Nephron progenitor cell (in vitro differentiated cells): ENCODE measurements around the gene GBP3.

Experiments used
- DNase-seq: peaks from one replicate; pipeline ENCODE4 v3.0.0; 2021
- H3K27ac Mint-ChIP-seq: 2 replicates; pipeline ENCODE4 v1.8.0; 2021; ENCODE audit warnings: mild to moderate bottlenecking, moderate library complexity, mixed read lengths
- H3K27me3 Mint-ChIP-seq: 2 replicates; pipeline ENCODE4 v1.8.0; 2021; ENCODE audit warnings: mild to moderate bottlenecking, low read depth, mixed read lengths; ENCODE audit not compliant: poor library complexity
- H3K36me3 Mint-ChIP-seq: 2 replicates; pipeline ENCODE4 v1.8.0; 2021; ENCODE audit warnings: low read depth, mixed read lengths
- H3K4me1 Mint-ChIP-seq: 2 replicates; pipeline ENCODE4 v1.8.0; 2021; ENCODE audit warnings: mixed read lengths
- H3K4me3 Mint-ChIP-seq: 2 replicates; pipeline ENCODE4 v1.8.0; 2021; ENCODE audit warnings: mild to moderate bottlenecking, moderate library complexity, mixed read lengths
- H3K9me3 Mint-ChIP-seq: 2 replicates; pipeline ENCODE4 v1.8.0; 2021; ENCODE audit warnings: mild to moderate bottlenecking, moderate library complexity, mixed read lengths
- CTCF ChIP-seq: fragments of 200-600 bp; sonication (generic); IDR thresholded peaks from 2 replicates; pipeline ENCODE4 v1.5.0; 2021; ENCODE audit warnings: antibody characterized with exemption

The GBP3 gene

GRCh38 chr1:88961647-88962275 is 60.9 kb downstream of the GBP3 start:
- TF ChIP-seq CTCF, result no peak
- H3K9me3 Mint-ChIP-seq, result no peaks in the 10 kb centered on the region
- H3K27ac Mint-ChIP-seq, result no peak overlapping the region
- no peak for DNase-seq
- peaks cover 66% of the 10 kb centered on the region for H3K36me3 Mint-ChIP-seq
- H3K4me3 Mint-ChIP-seq, result no peak overlapping the region
- H3K4me1 Mint-ChIP-seq, result no peaks in the 10 kb centered on the region
- H3K27me3 Mint-ChIP-seq, result no peaks in the 10 kb centered on the region

- Mint-ChIP-seq H3K9me3 (no peaks in the 10 kb centered on the region), H3K27ac (no peak overlapping the region), H3K4me1 (no peaks in the 10 kb centered on the region), H3K4me3 (no peak overlapping the region), H3K36me3 (peaks cover 70% of the 10 kb centered on the region), H3K27me3 (no peaks in the 10 kb centered on the region)
- no peak for DNase-seq
- TF ChIP-seq CTCF, result no peak
Measured at GRCh38 chr1:88961081-88961480, 61.6 kb downstream of the GBP3 start.
